Measurements from ENCODE around the gene DNAJB2.
"Not testable (repeated sequence)": the region's sequence is repeated elsewhere in the genome, so short reads cannot be mapped to it uniquely, and the experiment has no call there.

- TF ChIP-seq POLR2A (IDR thresholded peaks at IDR 0.05; ENCODE audit: low read depth); CTCF (IDR thresholded peaks at IDR 0.05): not testable (repeated sequence)
Observed at GRCh38 chr2:219258942-219259341, 20.2 kb upstream of the DNAJB2 start.

Measured in esophagus muscularis mucosa (tissue), 3 donors.